AG20443 (cell line): Measurements from ENCODE around the gene IL1R2.
"Not testable (repeated sequence)": the region's sequence is repeated elsewhere in the genome, so short reads cannot be mapped to it uniquely, and the experiment has no call there.

Experiments
- DNase-seq: peaks from one replicate; pipeline ENCODE4 v3.0.0; 2012; ENCODE audit warnings: low spot score, mixed read lengths

The IL1R2 gene

DNA sequence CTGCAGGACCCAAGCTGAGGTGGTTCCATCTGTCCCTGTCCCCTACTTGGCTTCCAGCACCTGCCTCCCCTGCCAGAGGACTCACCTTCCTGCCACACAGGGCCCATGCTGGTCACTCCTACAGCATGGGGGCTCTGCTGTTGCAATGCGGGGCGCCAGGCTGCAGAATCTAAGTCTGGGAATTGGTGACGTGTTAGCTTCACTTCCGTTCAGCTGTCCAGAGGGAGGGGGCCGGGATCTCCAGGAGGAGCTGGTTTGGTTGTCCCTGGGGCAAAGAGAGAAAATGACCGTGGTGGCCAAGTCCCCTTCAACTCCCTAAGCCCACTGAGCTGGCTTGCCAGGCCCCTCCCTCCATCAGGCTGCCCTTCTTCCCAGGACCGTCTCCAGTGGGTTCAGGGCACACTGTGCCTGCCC is 69.5 kb downstream of the IL1R2 start:
- no peak for DNase-seq

DNA sequence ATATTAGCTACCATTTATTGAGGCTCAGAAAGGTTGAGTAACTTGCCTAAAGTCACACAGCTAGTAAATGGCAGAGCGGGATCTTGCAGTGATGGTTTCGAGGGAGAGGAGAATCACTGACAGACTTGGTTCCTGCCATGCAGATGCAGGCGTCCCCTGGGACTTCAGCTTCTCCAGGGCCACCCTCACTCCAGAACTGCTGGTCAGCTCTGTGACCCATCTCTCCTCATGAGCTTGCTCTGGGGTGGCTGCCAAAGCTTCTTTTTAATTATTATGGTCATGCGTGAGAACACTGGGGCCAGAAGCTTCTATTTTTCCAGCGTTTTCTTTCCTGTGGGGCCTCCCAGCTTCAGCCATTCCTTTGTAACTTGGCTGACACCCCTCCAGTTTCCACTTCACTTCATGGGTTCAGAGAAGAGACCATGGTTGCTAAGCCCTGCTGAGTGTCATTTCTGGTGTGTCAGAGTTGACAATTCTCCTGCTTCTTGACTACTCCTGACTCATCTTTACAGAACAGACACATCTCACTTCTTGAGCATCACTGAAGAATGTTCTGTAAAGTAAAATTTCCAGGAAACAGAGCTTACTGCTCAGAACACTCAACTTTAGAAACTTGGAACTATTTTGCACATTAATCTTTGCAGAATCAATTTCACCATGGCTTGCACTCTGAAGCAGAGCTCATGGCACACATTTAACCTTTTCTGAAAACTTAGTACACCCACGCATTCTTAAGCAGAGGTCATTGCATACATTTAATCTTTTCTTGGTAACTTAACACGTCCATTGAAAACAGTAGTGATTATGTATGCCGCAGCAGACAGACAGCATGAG is 70.4 kb downstream of the IL1R2 start:
- peak; percentile 66 for DNase-seq

DNA sequence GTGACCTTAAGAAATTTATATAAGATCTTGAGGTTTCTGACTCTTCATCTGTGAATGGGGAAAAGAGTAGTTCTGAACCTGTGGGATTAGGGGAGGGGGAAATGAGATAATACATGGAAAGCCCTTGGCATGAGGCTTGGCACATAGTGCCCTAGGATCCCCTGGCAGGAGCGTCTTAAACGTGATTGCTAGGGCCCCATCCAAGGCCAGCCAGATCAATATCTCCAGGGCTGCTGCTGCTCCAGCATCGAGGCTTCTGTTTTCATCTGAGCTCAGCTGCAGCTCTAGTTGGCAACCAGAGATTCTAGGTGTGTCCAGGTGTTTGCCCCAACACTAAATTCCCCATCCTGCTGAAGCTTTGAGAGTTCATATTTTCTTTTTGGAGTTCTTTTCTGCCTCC is 71.0 kb downstream of the IL1R2 start:
- DNase-seq = no peak

DNA sequence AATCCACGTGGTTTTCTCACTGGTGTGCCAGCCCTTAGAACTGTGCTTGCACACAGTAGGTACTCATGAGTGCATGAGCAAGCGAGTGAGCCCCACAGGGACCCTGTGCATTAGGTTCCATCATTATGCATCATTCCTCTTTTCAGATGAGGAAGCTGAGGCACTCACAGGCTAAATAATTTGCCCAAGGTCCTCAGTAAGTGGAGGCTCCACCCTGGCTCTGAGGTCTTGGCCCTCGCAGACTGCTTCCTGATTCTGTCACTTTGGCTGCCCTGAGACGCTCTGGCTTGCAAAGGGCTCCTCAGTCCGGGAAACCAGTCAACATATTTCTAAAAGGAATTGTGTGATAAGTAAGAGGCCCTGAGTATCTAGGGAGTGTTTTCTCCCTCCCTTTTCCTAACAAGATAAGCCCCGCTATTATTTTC is 71.7 kb downstream of the IL1R2 start:
- DNase-seq = peak; percentile 70

DNA sequence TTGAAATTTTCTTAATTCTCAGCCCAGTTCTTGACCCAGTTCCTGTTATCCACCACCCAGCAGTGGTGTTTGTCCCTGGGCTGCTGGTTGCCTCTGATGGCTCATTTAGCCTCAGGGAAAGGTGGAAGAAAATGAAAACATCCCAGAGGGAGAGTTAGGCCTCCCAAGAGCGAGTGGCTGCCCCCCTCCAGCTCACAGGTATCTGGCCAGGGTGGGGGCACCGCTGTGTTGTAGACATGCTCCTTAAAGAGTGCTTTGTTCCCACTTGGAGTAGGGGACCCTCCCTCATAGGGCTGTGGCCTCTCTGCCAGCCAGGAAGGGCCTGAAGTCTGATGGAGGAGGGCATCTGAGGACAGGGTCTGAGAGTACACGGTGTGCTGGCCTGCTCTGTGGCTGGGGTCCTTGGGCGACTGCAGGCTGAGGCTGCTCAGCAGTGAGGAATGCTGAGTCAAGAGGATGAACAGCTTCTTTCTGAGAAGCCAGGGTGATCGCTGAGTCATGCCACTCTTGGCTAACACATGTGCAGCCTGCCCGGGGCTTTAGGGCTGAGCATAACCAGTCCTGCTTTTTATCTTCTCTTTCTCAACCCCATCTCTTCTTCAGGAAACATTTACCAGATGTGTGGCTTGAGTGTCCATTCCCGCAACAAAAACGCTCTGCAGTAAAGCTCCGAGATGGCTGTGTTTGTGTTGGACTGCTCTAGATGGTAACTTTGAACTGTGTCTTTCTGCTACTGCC is 72.3 kb downstream of the IL1R2 start:
- peak; percentile 94 for DNase-seq

DNA sequence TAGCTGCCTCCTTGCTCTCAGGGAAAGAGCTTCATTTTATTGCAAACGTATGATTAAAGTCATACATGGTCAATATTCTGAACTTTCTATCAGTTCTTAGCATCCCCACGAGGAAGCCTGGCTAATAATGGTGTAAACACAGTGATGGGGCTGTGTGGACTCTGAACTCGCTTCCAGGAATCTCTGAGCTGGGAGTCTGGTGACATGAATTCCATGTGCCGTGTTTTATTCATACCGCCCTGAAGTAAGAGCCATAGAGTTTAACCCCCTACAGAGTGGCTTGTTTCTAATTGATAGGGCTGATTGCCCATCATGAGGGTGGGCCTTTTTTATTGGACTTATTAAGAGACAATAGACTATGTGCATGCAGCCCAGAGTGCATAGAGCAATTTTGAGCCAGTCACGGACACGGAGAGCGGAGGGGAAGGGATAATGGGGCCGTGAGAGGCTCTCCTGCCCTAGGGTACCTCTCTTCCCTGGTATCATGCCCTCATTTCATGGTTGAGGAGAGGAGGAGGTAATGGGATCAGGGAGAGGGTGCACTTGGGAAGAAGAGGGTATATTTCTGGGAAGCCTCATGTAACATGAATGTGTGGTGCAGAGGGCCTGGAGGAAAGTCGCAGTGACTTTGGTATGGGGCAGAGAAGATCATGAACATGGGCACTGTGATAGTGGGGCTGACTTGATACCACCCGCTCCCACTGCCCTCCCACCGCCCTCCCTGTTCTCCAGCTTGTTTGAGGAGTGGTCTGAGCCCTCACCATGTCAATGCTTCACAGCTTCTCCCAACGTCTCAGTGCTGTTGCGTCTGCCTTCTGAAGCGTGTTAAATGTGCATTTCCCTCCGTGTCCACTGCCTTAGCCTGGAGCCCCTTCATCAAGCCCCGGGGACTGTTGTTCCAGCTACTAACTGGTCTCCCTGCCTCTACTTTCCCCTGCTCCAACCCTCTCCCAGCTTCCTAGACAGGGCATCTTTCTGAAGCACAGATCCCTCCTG is 73.2 kb downstream of the IL1R2 start:
- DNase-seq = peak; percentile 59

DNA sequence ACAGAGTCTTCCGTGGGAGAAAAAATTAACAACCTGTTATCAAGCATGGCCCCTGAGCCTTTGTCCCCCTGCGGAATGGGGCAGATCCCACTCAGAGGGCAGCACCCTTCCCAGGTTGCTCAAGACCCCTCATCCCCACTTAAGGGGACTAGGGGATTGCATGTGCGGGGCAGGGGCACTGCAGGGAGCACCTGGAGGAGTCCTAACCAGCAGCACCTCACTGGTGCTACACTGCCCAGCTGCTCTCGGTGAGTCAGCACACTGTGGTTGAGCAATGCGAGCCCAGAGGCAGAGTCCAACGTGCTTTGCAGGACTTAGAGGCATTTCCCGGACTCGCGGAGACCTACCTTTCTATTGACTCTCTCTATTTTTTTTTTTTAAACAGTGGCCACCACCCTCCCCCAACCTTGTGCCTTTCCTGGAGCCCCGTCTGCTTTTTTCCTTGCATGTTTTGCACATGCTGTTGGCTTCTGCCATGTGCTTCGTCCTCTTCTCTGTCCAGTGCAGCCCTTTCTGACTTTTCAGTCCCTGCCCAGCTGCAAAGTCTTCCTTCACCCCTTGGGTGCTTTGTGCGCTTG is 74.0 kb downstream of the IL1R2 start:
- DNase-seq = no peak

- DNase-seq = no peak
Measured at GRCh38 chr2:102066554-102066953, 74.8 kb downstream of the IL1R2 start.

DNA sequence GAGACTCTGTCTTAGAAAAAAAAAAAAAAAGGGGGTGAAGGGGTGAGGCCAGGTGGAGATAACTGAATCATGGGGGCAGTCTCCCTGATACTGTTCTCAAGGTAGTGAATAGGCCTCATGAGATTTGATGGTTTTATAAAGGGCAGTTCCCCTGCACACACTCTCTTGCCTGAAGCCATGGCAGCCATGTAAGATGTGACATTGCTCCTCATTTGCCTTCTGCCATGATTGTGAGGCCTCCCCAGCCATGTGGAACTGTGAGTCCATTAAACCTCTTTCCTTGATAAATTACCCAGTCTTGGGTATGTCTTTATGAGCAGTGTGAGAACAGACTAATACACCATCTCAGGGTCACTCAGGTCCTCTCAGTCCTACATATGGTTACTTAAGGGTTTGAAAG is 76.4 kb downstream of the IL1R2 start:
- not testable (repeated sequence) for DNase-seq

DNA sequence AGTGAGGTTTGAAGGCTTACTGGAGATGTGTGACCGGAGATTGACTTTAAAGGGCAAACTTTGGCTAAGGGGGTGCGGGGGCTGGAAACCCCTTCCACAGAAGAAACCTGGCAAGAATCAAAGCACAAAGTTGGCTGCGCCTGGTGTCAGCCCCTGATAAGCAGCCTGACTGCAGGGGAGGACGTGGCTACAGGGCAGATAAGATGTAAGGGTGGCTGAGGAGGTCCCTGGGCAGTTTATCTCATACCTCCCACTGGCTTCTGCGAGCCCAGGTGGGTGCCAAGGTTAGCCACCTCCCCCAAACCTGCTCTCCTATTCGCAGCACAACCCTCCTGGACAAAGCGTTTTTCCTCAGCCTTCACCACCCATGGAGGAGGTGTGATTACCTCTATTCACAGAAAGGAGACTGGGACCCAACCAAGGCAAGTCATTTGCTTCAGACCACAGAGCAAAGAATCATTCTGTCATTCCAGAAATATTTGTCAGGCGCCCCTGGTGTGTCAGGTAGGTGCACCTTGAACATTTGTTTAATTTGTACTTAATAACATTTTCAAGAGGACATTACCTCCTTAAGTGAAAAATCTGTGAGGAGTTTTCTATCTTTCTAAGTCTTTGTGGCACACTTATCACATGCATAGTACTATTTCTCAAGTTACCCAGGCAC is 77.7 kb downstream of the IL1R2 start:
- no peak for DNase-seq

GRCh38 chr2:102070058-102070642 is 78.4 kb downstream of the IL1R2 start:
- DNase-seq = peak; percentile 84

GRCh38 chr2:102072741-102073140 is 81.0 kb downstream of the IL1R2 start:
- no peak for DNase-seq

DNA sequence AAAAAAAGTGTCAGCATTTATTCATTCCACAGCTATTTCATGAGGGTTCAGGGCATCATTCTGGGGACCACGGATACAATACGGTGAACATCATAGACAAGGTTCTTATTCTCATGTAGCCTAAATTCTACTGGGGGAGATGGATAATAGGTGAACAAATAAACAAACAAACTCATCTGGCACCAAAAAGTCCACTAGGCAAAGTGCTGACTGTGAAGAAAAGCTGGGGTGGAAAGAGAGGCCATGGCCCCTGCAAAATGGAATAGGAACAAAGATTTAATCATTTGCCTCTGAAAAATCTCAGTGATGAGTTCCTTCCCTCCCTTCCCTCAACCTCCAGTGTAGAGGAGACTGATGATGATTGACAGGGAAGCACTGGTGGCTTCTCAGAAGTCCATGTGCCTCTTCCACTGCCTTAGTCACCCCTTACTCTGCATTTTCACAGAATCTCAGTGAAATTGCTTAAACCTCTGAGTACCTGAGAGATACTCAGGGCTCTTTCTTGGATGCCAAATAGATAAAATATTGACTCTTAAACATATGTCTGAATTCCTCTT is 81.5 kb downstream of the IL1R2 start:
- no peak for DNase-seq

GRCh38 chr2:102074152-102074783 is 82.5 kb downstream of the IL1R2 start:
- DNase-seq = no peak

- no peak for DNase-seq
Measured at GRCh38 chr2:102075479-102075878, 83.7 kb downstream of the IL1R2 start.

GRCh38 chr2:102076512-102076911 is 84.8 kb downstream of the IL1R2 start:
- DNase-seq = no peak
